Hindlimb muscle (tissue), 1 donor: Measurements from ENCODE around the gene ARFRP1. TPM values are rescaled to one million over a fixed set of nuclear protein-coding genes. Genes with fewer than 3 reads are reported as not detected.

ENCODE experiments used
- DNase-seq: peaks from one replicate; pipeline ENCODE4 v3.0.0-alpha.2; 2013
- polyA plus RNA-seq: library from polyadenylated mRNA; unstranded; fragments of 120-200 nt; gene quantifications from one replicate; pipeline ENCODE4 v1.2.1, GENCODE V29; 2013; ENCODE audit not compliant: insufficient read length

The ARFRP1 gene
- polyA plus RNA-seq, 1 donor, result 31.7 TPM

- DNase-seq, result no peak
Measured at GRCh38 chr20:63743210-63743970, 35.6 kb upstream of the ARFRP1 start.

DNA sequence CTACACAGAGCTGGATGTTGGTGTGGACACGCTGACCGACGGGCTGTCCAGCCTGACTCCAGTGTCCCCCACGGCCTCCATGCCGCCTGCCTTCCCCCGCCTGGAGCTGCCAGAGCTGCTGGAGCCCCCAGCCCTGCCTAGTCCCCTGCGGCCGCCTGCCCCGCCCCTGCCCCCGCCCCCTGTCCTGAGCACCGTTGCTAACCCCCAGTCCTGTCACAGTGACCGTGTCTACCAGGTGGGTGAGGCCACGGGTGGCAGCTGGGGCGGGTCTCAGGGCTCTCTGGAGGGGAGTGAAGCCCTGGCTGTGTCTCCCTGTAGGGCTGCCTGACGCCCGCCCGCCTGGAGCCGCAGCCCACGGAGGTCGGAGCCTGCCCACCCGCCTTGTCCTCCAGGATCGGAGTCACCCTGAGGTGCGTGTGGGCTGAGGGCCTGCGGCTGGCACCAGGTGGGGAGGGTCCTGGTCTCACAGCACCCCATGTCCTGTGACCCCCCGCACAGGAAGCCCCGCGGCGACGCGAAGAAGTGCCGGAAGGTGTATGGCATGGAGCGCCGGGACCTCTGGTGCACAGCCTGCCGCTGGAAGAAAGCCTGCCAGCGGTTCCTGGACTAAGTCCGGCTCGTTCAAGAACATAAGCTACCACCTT is 34.7 kb upstream of the ARFRP1 start:
- DNase-seq, result no peak

DNA sequence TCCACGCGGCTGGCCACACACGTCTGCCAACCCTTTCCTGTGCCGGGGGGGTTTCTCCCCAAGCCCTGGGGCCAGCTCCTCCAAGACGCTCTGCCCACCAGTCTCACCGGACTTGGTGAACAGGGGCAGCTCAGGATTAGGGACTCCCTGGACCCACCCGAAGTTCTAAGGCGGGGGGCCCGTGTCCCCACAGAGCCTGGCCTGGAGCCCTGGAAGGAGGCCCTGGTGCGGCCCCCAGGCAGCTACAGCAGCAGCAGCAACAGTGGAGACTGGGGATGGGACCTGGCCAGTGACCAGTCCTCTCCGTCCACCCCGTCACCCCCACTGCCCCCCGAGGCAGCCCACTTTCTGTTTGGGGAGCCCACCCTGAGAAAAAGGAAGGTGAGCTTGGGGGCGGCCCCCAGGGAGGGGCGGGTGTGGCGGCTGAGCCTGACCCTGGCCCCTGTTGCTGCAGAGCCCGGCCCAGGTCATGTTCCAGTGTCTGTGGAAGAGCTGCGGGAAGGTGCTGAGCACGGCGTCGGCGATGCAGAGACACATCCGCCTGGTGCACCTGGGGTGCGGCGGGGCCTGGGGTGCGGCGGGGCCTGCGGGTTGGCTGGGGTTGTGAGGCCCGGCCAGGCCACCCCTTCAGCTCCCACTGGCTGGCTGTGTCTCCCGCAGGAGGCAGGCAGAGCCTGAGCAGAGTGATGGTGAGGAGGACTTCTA is 34.1 kb upstream of the ARFRP1 start:
- DNase-seq, result no peak

- no peak for DNase-seq
Measured at GRCh38 chr20:63741354-63741675, 33.5 kb upstream of the ARFRP1 start.

DNA sequence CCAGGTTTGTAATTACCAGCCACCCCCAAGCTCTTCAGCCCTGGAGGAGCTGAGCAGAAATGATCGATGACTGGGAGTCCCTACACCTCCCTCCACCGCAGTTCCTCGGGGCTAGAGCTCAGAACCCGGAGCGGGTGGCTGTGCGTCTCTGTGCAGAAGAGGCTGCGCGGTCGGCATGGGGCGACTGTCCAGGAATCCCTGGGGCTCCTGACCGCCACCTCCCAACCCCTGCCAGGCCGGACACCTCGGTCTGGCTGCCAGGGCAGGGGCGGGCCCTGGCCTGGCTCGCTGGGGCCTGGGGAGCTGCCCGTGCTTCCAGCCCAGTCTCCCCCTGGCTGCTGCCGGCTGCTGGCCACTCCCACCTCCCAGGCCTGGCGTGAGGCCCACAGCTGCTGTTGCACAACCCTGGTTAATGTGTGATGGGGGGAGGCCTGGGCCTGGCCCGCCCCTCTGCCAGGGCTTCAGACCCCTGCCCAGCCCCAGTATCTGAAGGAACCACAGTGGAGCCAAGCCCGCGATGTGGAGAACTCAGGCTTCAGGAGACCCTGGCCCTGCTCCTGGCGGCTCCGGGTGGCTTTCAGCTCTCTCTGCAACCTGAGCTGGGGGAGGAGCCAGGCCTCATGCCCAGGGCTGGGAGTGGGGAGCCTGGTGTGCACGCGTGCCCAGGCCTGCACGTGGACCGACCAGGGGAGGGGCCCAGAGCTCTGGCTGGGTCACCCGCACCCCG is 33.0 kb upstream of the ARFRP1 start:
- DNase-seq, result peak; percentile 95

- DNase-seq, result peak; percentile 68
Measured at GRCh38 chr20:63740070-63740626, 32.4 kb upstream of the ARFRP1 start.

DNA sequence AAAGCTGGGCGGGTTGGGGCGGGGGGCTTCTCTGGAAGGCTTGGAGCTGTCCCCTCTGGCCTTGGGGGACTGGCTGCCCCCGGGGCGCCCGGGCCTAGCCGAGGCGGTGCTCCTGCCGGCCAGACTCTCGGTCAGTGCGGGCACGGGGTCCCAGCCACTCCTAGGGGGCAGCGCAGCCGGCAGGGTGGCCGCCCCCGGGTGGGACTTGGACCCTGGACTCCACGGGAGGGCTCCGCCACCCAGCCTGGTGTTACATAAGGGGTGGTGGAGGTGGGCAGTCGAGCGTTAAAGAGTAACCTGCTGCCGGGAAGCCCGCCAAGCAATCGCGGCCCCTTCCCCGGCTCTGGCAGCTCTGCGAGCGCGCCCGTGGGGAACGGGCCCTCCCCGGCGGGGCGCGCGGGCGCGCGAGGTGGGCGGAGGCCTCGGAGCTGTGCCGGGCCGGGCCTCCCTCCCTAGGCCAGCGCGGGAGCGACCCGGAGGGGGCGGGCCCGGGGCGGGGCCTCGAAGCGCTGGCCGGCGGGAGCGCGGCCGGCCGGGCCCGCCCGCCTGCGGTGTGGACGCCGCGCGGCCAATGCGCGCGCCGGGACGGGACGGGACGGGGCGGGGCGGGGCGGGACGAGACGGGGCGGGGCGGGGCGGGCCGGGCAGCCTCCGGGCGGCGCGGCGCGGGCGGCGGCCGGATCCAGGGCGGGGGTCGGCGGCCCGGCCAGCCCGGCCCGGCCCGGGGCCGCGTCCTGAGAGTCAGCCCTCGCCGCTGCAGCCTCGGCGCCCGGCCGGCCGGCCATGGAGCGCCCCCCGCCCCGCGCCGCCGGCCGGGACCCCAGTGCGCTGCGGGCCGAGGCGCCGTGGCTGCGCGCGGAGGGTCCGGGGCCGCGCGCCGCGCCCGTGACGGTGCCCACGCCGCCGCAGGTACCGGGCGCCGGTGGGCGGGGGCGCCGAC is 31.6 kb upstream of the ARFRP1 start, which contains the start of gene SLC2A4RG:
SLC2A4RG (plus strand) TSS at position 647 of the 940 bp plus-strand sequence; CDS start at position 784, 137 bp downstream.
- peak; percentile 90 for DNase-seq

DNA sequence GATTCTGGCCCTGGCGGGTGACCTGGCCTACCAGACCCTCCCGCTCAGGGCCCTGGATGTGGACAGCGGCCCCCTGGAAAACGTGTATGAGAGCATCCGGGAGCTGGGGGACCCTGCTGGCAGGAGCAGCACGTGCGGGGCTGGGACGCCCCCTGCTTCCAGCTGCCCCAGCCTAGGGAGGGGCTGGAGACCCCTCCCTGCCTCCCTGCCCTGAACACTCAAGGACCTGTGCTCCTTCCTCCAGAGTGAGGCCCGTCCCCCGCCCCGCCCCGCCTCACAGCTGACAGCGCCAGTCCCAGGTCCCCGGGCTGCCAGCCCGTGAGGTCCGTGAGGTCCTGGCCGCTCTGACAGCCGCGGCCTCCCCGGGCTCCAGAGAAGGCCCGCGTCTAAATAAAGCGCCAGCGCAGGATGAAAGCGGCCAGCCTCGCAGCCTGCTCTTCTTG is 30.9 kb upstream of the ARFRP1 start:
- peak; percentile 65 for DNase-seq

GRCh38 chr20:63737945-63738686 is 30.3 kb upstream of the ARFRP1 start:
- DNase-seq, result no peak

GRCh38 chr20:63737695-63737944 is 29.8 kb upstream of the ARFRP1 start:
- DNase-seq, result no peak

DNA sequence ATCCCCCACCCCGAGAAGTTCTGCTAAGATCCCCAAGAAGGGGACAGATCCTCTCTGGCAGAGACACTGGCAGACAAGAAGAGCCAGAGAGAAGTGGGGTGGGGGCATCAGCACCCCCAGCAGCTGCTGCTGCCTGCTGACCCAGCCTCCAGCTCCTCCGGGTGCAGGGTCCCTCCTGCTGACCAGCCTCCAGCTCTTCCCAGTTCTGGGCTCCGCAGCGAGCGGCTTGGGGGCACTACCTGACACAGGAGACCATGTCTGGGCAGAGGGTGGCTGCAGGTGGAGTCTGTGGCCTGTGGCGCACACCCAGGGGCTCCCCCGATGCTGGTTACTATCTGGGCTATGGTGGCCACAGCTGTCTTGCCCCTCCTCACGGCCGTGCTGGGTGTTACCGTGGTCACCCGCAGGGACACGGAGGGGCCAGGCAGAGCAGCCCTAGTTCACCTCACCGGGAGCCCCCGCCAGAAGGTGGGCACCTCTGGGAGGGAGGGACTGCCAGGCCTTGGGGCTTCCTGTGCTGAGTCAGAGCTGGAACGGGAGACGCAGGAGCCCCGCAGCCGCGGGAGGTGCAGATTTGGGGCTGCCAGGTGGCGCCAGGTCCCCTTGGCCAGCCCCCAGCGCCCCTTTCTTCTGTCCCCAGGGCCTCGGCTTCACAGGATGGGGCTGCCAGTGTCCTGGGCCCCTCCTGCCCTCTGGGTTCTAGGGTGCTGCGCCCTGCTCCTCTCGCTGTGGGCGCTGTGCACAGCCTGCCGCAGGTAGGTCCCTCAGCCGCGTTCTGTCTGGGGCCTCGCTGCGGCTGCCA is 29.3 kb upstream of the ARFRP1 start:
- DNase-seq, result no peak

GRCh38 chr20:63735859-63736718 is 28.3 kb upstream of the ARFRP1 start, which contains the start of gene LIME1:
Gene LIME1, plus strand, starts transcription at chr20:63736664. Its CDS starts 886 bp downstream, at chr20:63737550.
- no peak for DNase-seq

DNA sequence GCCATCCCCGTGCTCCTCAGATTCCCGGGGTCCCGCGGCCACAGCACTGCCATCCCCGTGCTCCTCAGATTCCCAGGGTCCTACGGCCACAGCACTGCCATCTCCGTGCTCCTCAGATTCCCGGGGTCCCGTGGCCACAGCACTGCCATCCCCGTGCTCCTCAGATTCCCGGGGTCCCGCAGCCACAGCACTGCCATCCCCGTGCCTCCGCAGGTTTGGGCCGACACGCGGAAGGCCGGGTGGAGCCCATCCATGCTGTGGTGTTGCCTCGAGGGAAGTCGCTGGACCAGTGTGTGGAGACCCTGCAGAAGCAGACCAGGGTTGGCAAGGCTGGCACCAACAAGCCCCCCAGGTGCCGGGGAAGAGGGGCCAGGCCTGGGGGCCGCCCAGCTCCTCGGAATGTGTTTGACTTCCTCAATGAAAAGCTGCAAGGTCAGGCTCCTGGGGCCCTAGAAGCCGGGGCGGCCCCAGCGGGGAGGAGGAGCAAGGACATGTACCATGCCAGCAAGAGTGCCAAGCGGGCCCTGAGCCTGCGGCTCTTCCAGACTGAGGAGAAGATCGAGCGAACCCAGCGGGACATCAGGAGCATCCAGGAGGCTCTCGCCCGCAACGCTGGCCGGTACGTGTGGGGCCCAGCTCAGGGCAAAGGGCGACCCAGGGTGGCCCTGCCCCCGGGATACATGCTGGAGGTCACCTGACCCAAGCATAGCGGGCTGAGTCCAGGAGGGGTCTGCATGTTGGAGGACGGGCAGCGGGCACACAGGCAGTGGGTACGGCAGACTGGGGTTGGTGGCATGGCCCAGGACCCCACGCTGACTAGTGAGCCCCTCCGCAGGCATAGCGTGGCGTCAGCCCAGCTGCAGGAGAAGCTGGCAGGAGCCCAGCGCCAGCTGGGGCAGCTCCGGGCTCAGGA is 27.4 kb upstream of the ARFRP1 start:
- no peak for DNase-seq

DNA sequence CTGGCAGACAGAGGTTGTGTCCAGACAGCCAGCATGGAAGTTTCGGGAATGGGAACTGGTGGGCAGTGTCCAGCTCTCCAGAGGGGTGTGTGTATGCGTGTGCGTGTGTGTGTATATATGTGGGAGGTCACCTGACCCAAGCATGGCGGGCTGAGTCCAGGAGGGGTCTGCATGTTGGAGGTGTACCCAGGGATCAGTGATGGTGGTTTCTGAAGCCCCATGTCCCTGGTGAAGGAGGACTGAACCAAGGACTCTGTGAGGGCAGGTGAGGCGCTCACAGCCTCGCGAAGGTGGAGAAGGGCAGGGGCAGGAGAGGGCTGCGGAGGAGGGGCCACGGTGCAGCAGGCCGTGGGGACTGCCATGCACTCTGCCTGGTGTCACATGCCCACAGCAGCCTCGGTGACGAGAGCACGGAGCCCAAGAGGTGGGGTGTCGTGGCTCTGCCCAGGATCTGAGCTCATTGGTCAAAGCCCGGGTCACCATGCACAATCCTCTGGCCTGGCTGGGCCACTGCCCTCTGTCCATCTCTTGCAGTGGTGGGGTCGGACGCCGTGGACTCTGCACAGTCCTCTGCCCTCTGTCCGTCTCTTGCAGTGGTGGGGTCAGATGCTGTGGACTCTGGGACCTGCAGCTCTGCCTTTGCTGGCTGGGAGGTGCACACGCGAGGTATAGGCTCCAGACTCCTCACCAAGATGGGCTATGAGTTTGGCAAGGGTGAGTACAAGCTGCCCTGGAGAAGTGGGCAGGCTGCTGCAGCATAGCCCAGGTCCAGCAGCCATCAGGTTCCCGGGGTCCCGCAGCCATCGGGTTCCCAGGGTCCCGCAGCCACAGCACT is 26.6 kb upstream of the ARFRP1 start:
- no peak for DNase-seq

GRCh38 chr20:63733579-63734081 is 25.9 kb upstream of the ARFRP1 start:
- DNase-seq, result no peak

DNA sequence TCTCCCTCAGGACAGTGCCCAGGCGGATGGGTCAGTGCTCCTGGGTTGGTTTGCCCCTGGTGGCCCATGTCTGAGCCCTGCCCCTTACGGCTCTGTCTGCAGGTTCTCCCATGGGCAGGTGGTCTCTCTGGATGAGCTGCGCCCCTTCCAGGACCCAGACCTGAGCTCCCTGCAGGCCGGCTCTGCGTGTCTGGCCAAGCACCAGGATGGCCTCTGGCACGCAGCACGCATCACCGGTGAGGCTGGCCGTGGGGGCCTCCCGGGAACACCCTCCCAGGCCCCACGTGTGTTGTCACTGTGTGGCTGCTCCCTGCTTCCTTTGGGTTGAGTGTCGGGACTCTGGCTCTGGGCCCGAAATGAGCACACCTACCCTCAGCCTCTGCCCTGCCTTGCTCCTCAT is 25.3 kb upstream of the ARFRP1 start:
- no peak for DNase-seq
